ENCODE data around the gene ST3GAL5.

DNA sequence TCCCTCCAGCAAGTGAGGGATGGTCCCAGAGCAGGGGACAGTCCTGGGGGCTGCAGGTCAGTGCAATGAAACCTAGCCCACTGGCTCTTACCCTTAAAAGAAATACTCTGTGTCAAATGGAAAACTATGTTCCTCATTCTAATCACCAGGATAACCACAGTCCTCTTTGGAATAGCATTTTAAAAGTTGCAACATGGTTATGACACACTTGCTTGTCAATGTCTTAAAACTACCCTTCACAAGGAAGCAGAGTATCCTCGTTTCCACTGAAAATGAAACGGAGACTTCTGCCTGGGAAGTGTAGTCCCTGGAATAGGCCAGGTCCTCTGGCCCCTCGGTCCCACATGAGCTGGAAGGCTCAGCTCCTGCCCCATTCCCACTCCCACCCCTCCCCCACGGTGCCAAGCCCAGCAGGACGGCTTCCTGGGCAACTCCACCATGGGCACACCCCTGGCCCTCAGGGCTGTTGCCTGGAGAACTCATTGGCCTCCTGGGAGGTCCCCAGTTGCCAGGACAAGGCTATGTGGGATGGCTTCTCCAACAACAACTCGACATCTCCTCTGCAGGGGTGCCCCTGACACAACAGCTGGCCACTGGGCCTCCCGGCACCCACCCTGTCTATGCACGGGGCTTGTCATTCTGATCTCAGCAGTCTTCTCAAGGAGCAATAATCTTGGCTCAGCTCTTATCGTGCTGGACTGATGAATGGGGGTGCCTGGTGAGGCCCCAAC is 38.3 kb upstream of the ST3GAL5 start:
- TF ChIP-seq, protein P1, sequence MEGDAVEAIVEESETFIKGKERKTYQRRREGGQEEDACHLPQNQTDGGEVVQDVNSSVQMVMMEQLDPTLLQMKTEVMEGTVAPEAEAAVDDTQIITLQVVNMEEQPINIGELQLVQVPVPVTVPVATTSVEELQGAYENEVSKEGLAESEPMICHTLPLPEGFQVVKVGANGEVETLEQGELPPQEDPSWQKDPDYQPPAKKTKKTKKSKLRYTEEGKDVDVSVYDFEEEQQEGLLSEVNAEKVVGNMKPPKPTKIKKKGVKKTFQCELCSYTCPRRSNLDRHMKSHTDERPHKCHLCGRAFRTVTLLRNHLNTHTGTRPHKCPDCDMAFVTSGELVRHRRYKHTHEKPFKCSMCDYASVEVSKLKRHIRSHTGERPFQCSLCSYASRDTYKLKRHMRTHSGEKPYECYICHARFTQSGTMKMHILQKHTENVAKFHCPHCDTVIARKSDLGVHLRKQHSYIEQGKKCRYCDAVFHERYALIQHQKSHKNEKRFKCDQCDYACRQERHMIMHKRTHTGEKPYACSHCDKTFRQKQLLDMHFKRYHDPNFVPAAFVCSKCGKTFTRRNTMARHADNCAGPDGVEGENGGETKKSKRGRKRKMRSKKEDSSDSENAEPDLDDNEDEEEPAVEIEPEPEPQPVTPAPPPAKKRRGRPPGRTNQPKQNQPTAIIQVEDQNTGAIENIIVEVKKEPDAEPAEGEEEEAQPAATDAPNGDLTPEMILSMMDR (conservative IDR thresholded peaks at IDR 0.05), result no peak
- no peak for TF ChIP-seq EZH2 (IDR thresholded peaks at IDR 0.05; ENCODE audit: low read depth)
